ENCODE measurements around the gene SLC5A6. TPM values are rescaled to one million over a fixed set of nuclear protein-coding genes. Genes with fewer than 3 reads are reported as not detected.

The SLC5A6 gene
- 22.0 and 23.2 TPM in 2 replicates for polyA plus RNA-seq (2011; rRNA removed)
- polyA minus RNA-seq (2011; rRNA and poly(A)+ RNA removed): 34.4 and 48.8 TPM in 2 replicates

DNA sequence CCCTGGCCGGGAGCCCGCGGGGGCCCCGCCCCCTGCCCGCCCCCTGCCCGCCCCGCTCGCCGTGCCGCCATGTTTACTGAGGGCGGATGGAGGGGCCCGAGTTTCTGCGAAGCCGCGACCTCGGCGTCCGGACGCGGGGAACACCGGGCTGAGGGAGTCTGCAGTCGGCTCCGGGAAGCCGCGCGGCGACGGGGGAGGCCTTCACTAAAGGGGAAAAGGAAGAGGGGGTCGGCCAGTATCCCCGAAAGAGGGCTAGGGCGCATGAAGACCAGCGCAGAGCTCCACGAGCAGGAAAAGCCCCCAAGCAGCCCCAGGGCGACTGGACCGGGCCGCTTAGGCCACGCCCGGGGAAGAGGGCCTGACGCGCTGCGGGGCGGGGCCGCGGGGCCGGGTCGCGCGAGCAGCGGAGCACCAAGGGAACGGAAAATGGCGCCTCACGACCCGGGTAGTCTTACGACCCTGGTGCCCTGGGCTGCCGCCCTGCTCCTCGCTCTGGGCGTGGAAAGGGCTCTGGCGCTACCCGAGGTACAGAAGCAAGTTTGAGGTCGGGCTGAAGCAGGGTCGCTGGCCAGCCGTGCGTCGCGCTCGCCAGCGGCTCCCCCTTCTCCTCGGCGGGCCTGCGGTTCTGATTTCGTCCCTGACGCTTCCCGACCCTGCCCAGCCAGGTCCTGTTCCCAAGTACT, at the start of gene SLC5A6, which contains the start of gene ATRAID:
TSS of gene SLC5A6 (minus strand) at position 326 of the 683 bp plus-strand sequence. CDS start 4,618 bp downstream, outside the sequence.
TSS of gene ATRAID (plus strand) at position 99 of the 683 bp plus-strand sequence. CDS start at position 427, 328 bp downstream.
- ChIA-PET CTCF (interaction anchor here (0.7 to 1.6 kb wide), 2 partner anchors 21 to 114 kb away, joined by 4 to 5 read pairs; no protein-coding TSS in a partner anchor), POLR2A (interaction anchor here (0.6 to 1.0 kb wide), 6 partner anchors 78 to 149 kb away, joined by 3 to 13 read pairs (median 4); partner anchors contain the start of gene PREB)
- no peaks in the 10 kb centered on the region for H3K27me3 ChIP-seq (ENCODE audit: control insufficient read depth, insufficient read depth, low read length)
- peak within 1 kb of the TSS; percentile 95 for H3K4me3 ChIP-seq (ENCODE audit: low read depth, low read length)
- TF ChIP-seq, protein P1, sequence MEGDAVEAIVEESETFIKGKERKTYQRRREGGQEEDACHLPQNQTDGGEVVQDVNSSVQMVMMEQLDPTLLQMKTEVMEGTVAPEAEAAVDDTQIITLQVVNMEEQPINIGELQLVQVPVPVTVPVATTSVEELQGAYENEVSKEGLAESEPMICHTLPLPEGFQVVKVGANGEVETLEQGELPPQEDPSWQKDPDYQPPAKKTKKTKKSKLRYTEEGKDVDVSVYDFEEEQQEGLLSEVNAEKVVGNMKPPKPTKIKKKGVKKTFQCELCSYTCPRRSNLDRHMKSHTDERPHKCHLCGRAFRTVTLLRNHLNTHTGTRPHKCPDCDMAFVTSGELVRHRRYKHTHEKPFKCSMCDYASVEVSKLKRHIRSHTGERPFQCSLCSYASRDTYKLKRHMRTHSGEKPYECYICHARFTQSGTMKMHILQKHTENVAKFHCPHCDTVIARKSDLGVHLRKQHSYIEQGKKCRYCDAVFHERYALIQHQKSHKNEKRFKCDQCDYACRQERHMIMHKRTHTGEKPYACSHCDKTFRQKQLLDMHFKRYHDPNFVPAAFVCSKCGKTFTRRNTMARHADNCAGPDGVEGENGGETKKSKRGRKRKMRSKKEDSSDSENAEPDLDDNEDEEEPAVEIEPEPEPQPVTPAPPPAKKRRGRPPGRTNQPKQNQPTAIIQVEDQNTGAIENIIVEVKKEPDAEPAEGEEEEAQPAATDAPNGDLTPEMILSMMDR (IDR thresholded peaks at IDR 0.05; ENCODE audit: low read depth, low read length): no peak
- peak within 1 kb of the TSS; percentile 97 for H3K27ac ChIP-seq (ENCODE audit: low read depth, low read length)
- no peaks in the 10 kb centered on the region for H3K9me3 ChIP-seq (ENCODE audit: control insufficient read depth, insufficient read depth, low read length)
- DNase-seq (ENCODE audit: low read depth, low spot score): peak; percentile 34

DNA sequence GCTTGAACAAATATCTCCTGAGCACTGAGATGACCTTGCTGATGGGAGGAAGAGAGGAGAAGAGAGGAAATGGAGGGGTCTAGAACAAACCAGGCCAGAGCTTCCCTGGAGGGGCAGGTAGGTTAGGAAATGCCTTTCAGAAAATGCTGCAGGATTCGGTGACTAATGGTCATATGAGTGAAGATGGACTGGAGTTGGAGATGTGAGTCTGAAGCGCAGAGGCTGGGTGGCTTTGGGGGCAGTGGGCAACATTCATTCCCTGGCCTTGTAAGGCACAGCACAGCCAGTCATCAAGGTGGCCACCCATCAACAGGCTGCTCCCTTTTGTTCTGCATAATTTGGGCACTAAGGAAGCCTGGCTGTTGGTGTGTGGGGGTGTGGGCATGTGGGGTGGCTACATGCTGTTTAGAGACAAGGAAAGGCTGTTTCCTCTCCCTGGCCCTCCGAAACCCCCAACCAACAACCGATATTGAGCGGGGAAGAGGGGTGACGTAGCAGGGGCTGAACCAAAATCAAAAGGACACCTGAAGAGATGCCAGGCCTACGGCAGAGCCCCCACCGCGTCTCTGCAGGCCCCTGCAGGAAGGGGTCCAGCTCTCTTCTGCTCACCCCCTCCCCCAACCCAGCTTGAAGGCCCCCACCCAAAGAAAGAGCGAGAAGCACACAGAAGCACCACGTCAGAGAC, 49.3 kb upstream of the SLC5A6 start:
- no peak for DNase-seq (ENCODE audit: low read depth, low spot score)
- peaks cover 69% of the 10 kb centered on the region for H3K27me3 ChIP-seq (ENCODE audit: control insufficient read depth, insufficient read depth, low read length)
- CTCF ChIA-PET: no interaction called here

DNA sequence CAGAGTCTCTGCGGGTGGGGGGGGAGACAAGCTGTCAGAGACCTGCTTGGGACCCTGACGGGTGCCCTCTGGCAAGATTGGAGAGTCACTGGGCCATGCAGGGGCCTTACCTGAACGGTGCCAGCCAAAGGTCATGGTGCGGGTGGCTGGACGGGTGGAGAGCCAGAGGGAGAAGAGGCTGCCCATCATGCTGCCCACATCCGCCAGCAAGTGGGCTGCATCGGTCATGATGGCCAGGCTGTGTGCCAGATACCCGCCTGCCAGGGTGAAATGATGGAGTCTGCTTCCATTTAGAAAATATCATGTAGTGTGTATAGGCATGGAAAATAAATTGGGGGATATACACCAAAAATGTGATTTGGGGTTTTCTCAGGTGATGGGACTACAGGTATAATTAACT, 46.0 kb upstream of the SLC5A6 start:
- ChIA-PET POLR2A (interaction anchor here (0.5 kb wide), 1 partner anchor 10 kb away, joined by 6 read pairs; no protein-coding TSS in a partner anchor), CTCF (no interaction called here)
- Histone ChIP-seq H3K9me3 (ENCODE audit: control insufficient read depth, insufficient read depth, low read length) (no peaks in the 10 kb centered on the region), H3K27ac (ENCODE audit: low read depth, low read length) (no peak overlapping the region), H3K4me3 (ENCODE audit: low read depth, low read length) (no peak overlapping the region), H3K27me3 (ENCODE audit: control insufficient read depth, insufficient read depth, low read length) (peaks cover 41% of the 10 kb centered on the region)
- no peak for DNase-seq (ENCODE audit: low read depth, low spot score)
- TF ChIP-seq, protein P1 (IDR thresholded peaks at IDR 0.05; ENCODE audit: low read depth, low read length): no peak

More for the DNA sequence above, 49.3 kb upstream of the SLC5A6 start:
- H3K9me3 ChIP-seq (ENCODE audit: control insufficient read depth, insufficient read depth, low read length): no peaks in the 10 kb centered on the region
- TF ChIP-seq, protein P1 (IDR thresholded peaks at IDR 0.05; ENCODE audit: low read depth, low read length): no peak
- no peak overlapping the region for H3K4me3 ChIP-seq (ENCODE audit: low read depth, low read length)
- H3K27ac ChIP-seq (ENCODE audit: low read depth, low read length): no peak overlapping the region
- POLR2A ChIA-PET: no interaction called here

DNA sequence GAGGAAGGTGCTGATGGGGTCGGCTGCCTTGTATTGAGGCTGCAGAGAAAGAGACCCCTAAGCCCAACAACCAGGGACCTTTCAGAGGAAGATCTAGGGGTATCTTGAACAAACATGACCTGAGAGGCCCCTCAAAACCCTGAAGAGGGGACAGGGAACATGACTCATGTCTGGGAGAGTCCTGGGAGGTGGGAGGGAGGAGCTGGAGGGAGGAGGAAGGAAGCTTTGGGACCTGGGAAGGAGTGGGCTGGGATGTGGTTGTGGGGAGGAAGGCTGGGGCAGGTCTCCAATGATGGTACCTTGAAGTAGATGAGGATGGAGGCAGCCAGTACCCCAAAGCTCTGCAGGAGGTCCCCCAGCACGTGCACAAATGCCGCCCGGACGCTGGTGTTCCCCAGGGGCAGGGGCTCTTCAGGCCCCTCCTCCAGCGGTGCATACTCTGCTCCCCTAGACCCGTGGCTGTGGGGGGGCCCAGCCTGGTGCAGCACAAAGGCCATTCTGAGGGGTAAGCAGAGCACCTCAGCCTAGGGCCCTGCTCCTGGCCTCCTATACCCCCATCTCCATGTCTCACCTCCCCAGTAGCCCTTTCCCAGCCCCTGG, 44.9 kb upstream of the SLC5A6 start:
- Histone ChIP-seq H3K27ac (ENCODE audit: low read depth, low read length) (no peak overlapping the region), H3K27me3 (ENCODE audit: control insufficient read depth, insufficient read depth, low read length) (peaks cover 36% of the 10 kb centered on the region), H3K4me3 (ENCODE audit: low read depth, low read length) (no peak overlapping the region), H3K9me3 (ENCODE audit: control insufficient read depth, insufficient read depth, low read length) (no peaks in the 10 kb centered on the region)
- no peak for DNase-seq (ENCODE audit: low read depth, low spot score)
- ChIA-PET POLR2A (no interaction called here), CTCF (interaction anchor here (0.6 to 1.3 kb wide), 3 partner anchors 15 to 46 kb away, joined by 3 to 8 read pairs (median 4); no protein-coding TSS in a partner anchor)
- TF ChIP-seq, protein P1 (IDR thresholded peaks at IDR 0.05; ENCODE audit: low read depth, low read length): no peak

All from AG04450 (cell line).